ENCODE results near the gene LAMA4. TPM values are rescaled to one million over a fixed set of nuclear protein-coding genes. Genes with fewer than 3 reads are reported as not detected.

Gene LAMA4
- total RNA-seq, 1 experiment from 2014 or later: 1.1 TPM

GRCh38 chr6:112176175-112176574, 78.2 kb downstream of the LAMA4 start:
- Mint-ChIP-seq H3K4me3 (no peak overlapping the region), H3K27ac (no peak overlapping the region), H3K27me3 (ENCODE audit: low read depth) (peaks cover 3% of the 10 kb centered on the region), H3K4me1 (peaks cover 4 to 8% of the 10 kb centered on the region in 2 experiments), H3K9me3 (no peaks in the 10 kb centered on the region), H3K36me3 (ENCODE audit: insufficient read depth in 1 of 3, low read depth in 3 of 3) (no peaks in the 10 kb centered on the region)
- no CpG with 5 or more reads among the region's 4 CpGs for WGBS (ENCODE audit: extremely low coverage, insufficient read length, low lambda C conversion rate)
- H3K79me2 ChIP-seq (ENCODE audit: insufficient read depth, low read length): no peaks in the 10 kb centered on the region
- no peak overlapping the region for H3K4me2 ChIP-seq (ENCODE audit: insufficient read depth, insufficient read length, low read length)
- no peaks in the 10 kb centered on the region for H3K79me1 ChIP-seq (ENCODE audit: insufficient read depth, low read depth, low read length, poor library complexity, severe bottlenecking)
- no peak overlapping the region for H4K5ac ChIP-seq (ENCODE audit: insufficient read length, low read depth, low read length)
- no peak overlapping the region for H3K4ac ChIP-seq (ENCODE audit: low read depth, low read length)
- no peaks in the 10 kb centered on the region for H3K23me2 ChIP-seq (ENCODE audit: insufficient read length, low read depth, low read length, poor library complexity, severe bottlenecking)
- no peak overlapping the region for H4K8ac ChIP-seq (replicated peaks; ENCODE audit: insufficient read length, low read depth, low read length)
- H3K23ac ChIP-seq (ENCODE audit: insufficient read length, low read depth, low read length): no peak overlapping the region
- H4K20me1 ChIP-seq (ENCODE audit: control insufficient read depth, insufficient read depth, insufficient read length): no peaks in the 10 kb centered on the region
- H3K18ac ChIP-seq (ENCODE audit: insufficient read length, low read depth, low read length): no peak overlapping the region
- no peak for TF ChIP-seq CTCF (conservative IDR thresholded peaks at IDR 0.05)
- no peak overlapping the region for H3K14ac ChIP-seq (ENCODE audit: insufficient read depth, low read length)
- H2BK15ac ChIP-seq (ENCODE audit: low read depth, low read length): no peak overlapping the region
- H3K9me3 ChIP-seq (ENCODE audit: control insufficient read depth, low read depth, low read length): no peaks in the 10 kb centered on the region
- H3K9ac ChIP-seq (ENCODE audit: extremely low read depth, insufficient read length, low read length): no peak overlapping the region
- H3T11ph ChIP-seq (ENCODE audit: low read length): no peak overlapping the region
- no peak overlapping the region for H2AFZ ChIP-seq (ENCODE audit: low read length)
- no peak overlapping the region for H2BK5ac ChIP-seq (ENCODE audit: insufficient read length, low read length)
- no peak overlapping the region for H2BK12ac ChIP-seq (ENCODE audit: insufficient read length, low read depth, low read length)
- H2AK5ac ChIP-seq (ENCODE audit: insufficient read length, low read length): no peak overlapping the region
- no peaks in the 10 kb centered on the region; the same call in 1 of the 2 replicates for H3K4me1 ChIP-seq (ENCODE audit: insufficient read depth, low read length)
- H3K56ac ChIP-seq (ENCODE audit: insufficient read length, low read depth, low read length): no peak overlapping the region
- no peak overlapping the region for H3K27ac ChIP-seq (ENCODE audit: insufficient read length, low read depth, low read length)
- no peak overlapping the region for H4K91ac ChIP-seq (ENCODE audit: insufficient read length, low read depth, low read length)
- H2BK20ac ChIP-seq (ENCODE audit: low read depth, low read length, poor library complexity, severe bottlenecking): no peak overlapping the region
- no peak for DNase-seq
- no peaks in the 10 kb centered on the region for H3K27me3 ChIP-seq (ENCODE audit: insufficient read depth, low read length)
- H2BK120ac ChIP-seq (ENCODE audit: low read depth, low read length, poor library complexity, severe bottlenecking): no peak overlapping the region
